NCI-H524 treated with DMSO at 0.1 percent for 48 hours (cell line): ENCODE measurements around the gene FECH.
"Not testable (repeated sequence)": the region's sequence is repeated elsewhere in the genome, so short reads cannot be mapped to it uniquely, and the experiment has no call there.

ENCODE experiments used
- DNase-seq: peaks from one replicate; lab custom pipeline; 2025; lab: John Stamatoyannopoulos, UW

The FECH gene

GRCh38 chr18:57586251-57587049, at the start of gene FECH:
Gene FECH (minus strand): TSS chr18:57586702. CDS start chr18:57586620, 82 bp downstream.
- DNase-seq = no peak

GRCh38 chr18:57635003-57635822, 48.7 kb upstream of the FECH start:
- no peak for DNase-seq

GRCh38 chr18:57631697-57632096, 45.2 kb upstream of the FECH start:
- DNase-seq = no peak

DNA sequence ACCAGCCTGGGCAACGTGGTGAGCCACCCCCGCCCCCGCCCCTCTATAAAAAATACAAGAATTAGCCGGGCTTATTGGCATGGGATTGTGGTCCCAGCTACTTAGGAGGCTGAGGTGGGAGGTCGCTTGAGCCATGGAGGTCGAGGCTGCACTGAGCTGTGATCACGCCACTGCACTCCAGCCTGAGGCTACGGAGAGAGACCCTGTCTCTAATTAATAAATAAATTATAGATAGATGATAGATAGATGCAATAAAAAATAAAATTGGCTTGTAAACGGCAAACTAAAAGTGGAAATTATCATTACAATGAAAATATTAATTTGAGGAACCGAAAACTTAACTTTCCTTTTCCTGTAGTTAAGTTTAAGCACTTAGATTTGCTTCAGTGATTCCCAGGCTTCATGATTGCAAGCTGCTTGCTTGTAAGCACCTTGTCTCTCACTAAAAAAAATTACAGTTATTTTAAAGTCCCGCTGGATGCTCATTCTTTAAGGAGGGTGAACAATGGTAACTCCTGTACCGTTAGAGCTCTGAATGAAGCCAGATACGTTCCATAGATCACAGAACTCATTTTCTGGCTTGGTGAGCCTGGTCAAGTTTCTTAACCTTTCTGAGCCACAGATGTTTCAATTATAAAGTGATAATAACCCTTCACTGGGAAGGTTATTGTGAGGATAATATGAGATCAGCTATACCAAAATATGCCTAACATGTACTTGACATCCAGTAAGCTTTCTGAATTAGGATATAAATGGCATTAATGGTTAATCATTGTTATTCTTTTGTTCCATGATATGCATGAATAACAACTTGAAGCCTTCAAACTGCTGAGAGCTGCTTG, 44.5 kb upstream of the FECH start:
- DNase-seq = peak; percentile 19

DNA sequence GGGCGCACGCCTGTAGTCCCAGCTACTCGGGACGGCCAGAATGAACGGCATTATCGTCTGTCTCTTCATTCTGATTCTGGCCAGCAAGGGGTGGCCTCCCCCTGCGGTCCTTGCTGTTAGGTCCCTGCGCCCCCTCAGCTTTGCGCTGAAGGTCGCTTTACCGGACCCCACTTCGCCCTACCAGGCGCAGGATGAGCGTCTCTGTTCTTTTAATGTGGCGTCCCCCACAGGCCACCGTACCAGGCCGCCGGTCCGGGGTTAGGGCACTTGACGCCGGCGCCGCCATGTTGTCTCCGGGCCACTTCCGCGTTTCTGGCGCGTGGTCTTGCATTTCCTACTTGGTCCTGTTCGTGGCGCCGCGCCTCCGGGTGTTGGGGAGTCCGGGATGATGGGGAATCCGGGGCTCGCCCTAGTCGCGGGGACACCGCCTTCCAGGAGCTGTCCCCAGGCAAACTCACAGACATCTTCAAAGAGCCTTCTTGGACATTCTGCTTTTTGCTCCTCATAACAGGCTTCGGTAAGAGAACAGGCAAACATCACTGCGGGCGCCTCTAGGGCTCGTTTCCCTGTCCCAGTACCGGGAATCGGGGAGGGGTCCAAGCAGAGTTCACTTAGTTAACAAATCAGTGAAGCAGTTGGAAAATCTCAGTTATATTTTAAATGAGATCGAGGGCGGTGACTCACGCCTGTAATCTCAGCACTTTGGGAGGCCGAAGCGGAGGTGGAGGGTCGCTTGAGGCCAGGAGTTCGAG, 43.7 kb upstream of the FECH start:
- DNase-seq = peak; percentile 55

- no peak for DNase-seq
These were observed 42.9 kb upstream of the FECH start for GRCh38 chr18:57629422-57629821.

DNA sequence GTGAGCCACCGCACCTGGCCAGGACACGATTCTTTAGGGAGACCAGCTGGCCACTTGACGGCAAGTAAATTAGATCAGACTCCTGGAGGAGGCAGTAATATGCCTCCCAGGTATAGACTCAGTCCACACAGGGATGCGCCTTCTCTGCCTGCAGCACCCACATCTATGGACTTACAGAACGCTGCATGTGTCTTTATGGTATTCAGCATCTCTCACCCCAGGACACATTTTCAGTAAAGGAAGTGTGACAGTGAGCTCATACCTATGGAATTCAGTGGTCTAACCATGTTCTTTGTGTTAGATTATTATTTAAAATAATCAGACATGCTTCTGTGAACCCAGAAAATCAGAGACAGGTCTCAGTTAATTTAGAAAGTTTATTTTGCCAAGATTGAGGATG, 41.0 kb upstream of the FECH start:
- peak; percentile 11 for DNase-seq

GRCh38 chr18:57624988-57625387, 38.5 kb upstream of the FECH start:
- no peak for DNase-seq

DNA sequence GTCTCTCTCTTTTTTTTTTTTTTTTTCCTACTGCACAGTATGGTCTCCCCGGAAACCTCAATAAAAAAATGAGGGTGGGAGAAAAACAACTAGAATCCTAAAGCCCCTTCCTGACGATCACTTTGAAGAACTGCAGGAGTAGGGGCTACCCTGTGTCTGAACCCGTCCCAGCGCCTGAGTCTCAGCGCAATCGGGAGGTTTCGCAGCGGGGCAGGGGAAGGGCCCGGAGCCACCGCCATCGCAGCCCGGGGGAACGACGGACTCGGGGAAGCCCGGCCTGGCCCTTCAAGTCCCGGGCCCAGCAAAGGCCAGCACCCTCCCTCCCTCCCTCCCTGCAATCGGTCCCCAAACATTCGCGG, 34.7 kb upstream of the FECH start:
- DNase-seq = no peak

GRCh38 chr18:57619876-57620275, 33.4 kb upstream of the FECH start:
- no peak for DNase-seq

DNA sequence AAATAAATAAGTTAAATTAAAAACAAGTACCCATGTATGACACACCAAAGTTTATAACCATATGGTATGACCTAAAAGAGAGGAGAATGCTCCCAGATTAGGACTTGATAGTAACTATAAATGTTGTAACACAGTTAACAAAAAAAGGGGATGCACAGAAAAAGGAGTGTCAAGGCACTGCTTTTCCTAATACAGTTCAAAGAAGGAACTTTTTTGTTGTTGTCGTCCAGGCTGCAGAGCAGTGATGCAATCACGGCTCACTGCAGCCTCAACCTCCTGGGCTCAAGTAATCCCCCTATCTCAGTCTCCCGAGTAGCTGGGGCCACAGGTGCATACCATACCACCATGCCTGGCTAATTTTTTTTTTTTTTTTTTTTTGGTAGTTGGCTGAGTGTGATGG, 32.4 kb upstream of the FECH start:
- DNase-seq = no peak

DNA sequence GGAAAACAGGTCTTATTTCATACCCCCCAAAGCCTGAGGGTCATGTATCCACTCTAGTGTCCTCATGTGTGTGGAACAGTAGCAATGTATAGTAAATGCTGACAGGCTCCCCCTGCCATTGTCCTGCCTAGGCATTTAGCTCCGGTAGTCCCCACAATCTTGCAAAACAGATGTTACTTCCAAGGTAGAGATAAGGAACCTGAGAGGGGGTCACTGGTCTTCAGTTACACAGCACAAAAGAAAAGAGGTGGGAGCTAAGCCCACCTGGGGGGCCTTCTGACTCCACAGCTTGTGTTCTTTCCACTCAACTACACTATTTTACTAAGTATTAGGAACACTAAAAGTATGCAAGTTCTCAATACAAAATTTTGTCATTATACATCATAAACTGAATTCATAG, 17.4 kb upstream of the FECH start:
- DNase-seq = no peak

DNA sequence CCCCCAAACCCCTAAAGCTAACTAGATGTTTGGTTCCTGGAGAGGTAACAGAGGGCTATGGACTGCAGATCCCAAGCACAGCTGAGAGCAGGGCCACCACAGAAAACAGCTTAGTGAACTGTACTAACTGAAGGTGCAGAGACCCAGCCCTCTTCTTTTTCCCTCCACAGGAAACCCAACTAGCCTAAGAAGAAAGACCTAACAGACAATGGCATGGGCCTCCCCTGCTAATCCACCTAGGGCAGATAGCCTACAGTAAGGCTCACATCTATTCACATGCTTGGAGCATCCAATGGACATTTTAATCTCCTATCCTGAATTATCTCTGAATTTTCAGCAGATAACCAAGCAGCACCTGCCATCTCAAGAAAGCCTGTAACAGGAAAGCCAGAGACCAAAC, 8.8 kb upstream of the FECH start:
- no peak for DNase-seq

DNA sequence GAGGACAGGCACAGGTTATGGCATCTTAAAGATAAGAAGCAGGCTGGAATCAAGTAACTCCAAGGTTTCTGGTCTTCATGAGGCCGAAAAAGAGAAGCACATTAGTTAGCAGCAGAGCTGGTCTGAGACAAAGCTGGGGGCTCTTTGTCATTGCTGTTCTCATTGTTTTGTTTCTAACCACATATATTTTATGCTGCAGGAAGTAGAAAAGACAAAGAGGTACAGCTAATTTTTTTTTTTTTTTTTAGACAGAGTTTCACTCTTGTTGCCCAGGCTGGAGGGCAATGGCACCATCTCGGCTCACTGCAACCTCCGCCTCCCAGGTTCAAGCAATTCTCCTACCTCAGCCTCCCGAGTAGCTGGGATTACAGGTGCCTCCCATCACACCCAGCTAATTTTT, 6.2 kb upstream of the FECH start:
- DNase-seq = not testable (repeated sequence)

- DNase-seq = no peak
These were observed 2.7 kb upstream of the FECH start for GRCh38 chr18:57589161-57589560.

- no peak for DNase-seq
These were observed 678 bp upstream of the FECH start for GRCh38 chr18:57587098-57587661.

DNA sequence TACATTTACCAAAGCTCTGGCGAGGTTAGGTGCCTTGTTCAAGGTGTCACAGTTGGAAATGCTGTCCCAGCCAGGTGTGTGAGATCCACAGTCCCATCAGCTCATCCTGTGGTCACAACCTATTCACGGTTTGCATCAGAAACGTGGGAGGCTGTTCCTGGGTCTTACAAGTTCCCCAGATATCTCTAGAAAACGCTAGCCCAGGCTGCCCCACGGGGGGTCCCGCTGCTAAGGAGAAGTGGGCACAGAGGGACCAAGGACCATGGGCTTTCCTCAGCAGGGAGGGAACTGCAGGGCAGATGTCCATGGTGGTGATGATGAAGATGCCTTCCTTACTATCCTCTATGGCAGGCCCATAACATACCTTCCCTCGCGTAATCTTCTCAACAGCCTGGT, 649 bp downstream of the FECH start:
- no peak for DNase-seq

DNA sequence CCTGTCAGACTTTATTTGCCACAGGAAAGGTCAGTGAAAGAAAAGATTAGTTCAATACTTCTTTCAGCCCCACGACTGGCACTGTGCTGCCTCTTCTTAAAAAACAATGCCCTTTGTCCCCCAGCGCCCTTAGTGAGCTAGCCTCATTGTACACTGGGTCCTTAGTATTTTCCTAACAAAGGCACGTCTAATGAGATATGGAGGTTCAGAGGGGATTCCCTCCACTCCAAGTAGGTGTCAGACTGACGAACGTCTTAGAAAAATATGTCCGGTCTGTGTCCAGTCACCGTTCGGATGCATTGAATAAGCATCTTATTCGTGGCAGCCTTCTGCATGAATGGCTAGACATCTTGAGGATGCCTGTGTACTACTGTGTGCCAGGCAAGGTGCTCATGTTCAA, 1.1 kb downstream of the FECH start:
- no peak for DNase-seq

DNA sequence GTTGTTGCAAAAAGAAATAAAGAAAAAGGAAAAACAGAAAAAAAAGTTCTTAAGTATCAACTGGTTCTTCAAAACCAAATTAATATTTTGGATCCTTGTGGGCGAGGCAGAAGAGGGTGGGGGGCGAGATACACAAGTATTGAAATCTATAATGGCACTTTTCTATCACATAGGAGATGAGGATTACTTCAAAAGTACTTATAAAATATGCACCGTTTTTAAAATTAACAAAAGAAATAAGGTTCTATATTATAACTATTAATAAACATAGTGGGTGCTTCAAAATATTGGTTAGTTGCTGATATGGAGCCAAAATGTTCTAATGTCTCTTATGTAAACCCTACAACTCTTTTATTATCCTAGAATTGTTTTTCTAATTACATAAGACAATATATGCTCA, 2.1 kb downstream of the FECH start:
- no peak for DNase-seq

GRCh38 chr18:57583297-57583835, 3.1 kb downstream of the FECH start:
- no peak for DNase-seq

GRCh38 chr18:57581301-57581934, 5.1 kb downstream of the FECH start:
- DNase-seq = no peak
